NCI-H1930 (cell line): ENCODE measurements around the gene ENTPD6.

ENCODE experiments used
- DNase-seq, 2 experiments: peaks; one replicate each; lab custom pipeline; 2025; lab: John Stamatoyannopoulos, UW

The ENTPD6 gene

DNA sequence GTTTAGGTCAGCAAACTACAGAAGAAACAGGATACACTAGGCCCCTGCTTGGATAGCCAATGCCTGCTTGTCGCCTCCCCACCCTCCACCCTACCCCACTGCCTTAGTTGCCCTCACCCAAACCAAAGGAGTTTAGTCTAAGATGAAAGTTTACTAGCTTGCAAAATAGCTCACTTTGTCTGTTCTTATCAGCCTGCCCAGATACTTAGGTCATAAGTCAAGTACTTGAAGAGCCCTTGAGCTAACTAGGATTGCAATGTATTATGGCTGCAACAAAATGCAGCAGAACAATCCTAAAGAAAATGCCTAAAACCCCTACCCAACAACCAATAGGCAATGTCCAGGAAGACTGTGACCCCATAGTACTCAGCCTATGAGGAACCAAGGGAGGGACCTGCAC, 7.3 kb upstream of the ENTPD6 start:
- DNase-seq, result no peak

DNA sequence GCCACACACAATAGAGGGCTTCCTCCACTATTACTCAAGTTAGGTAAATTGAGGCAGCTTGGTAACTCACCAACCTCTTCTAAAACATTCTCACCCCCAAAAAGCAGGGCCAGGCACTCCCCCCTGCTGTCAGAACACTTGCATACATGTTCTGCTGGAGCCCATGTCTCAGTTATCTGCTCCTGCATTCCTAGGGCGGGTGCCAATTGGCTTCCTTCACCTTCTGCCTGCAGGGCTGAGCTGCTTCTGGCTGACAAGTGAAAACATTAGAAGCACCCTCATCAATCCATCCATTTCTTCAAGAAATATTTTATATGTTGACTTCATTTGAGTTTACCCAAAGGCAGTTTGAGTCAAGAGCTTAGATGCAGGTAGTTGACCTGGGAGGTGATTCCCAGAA, 4.5 kb upstream of the ENTPD6 start:
- DNase-seq, result no peak

DNA sequence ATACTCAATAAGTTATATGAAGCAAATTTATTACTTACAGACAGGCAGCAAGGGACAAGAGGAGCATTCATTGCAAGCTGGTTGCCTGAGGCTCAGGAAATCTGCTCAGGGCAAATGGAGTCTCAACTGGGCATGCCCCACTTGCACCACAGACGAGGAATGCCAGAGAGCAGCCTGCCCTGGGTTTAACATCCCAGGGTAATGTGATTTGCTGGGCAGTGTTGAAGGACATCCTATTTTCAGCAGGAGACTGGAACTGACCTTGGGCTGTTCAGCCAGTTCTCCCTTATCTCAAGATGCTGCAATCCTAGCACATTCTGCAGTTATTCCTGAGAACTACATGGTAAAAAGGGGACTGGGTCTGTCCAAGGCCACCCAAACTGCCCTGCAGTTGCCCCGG, 3.8 kb upstream of the ENTPD6 start:
- no peak for DNase-seq

DNA sequence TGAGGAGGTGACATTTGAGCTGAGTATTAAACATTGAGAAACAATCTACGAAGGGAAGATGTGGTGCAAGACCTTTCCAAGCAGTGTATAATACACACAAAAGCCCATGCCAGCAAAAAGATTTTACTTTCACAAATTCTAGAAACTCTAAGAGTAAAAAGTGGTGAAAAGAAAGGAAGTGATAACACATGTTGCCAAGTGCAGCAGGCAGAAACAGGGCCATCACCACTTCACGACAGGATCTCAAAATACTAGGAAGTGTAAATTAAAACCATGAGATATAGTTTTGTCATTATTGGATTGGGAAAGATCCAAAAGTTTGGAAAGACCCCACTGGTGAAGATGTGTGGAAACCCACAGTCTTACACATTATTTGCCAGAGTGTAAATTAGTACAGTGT, 1.7 kb upstream of the ENTPD6 start:
- DNase-seq, result no peak

DNA sequence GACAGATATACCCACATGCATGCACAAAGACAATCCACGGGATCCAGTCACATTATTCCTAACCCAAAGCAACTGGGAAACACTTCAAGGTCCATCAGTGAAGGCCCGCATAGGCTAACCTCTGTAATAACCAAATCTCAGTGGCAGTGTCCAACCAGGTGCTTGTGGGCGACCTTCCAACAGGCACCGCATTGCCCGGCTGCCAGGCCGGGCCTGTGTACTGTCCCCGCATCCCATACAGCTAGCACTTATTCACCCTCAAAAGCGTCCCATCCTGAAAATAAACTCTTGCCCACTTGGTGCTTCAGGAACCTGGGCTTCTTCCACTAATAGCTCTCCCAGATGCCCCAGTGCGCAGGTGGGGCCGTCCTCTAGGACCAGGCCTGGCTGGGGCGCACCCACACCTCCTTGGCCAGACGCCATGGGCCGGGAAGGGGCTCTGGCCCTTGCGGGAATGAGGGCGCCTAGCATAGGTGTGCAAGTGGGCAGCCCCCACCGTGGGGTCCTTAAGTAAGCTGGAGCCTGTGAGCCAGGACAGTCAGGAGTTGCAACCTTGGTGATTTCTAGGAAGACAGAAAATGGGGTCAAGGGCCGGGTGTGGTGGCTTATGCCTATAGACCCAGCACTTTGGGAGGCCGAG, 1.1 kb upstream of the ENTPD6 start:
- no peak for DNase-seq

DNA sequence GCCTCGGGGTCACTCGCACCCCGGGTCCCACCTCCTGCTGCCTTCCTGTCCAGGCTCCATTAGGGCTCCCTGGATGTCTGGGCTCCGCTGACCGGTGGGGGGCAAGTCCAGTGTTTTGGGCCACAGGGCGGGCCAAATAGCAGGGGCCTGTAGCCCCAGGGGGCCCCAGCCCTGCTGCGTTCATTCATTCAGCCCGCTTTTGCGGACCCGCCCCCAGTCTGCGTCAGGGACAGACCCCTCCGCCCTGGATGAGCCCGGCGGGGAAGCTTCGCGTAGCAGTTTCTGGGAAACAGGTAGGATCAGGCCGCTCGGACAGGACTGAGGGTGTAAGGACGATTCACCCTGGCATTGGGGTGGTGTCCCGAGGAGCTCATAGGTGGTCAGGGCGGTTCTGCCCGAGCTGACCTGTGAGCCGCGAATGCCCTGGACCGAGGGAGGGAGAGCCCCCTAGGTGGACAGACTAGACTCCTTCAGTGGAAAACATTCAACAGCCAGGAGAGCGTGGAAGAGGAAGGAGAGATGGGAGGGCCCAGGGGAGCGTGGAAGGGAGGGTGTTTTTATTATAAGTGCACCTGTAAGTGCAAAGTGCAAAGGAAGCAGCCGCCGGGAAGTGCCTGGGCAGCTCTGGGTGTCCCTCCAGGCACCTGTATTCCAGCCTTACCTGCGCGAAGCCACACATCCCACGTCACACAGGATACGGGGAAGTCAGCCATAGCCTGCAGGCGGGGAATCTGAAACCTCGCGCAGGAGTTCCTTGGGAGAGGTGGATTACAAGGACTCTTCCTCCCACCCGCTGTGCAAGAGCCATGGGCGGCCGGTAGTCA, 662 bp downstream of the ENTPD6 start:
- peak in 1 of 2 experiments; percentile 19 for DNase-seq

DNA sequence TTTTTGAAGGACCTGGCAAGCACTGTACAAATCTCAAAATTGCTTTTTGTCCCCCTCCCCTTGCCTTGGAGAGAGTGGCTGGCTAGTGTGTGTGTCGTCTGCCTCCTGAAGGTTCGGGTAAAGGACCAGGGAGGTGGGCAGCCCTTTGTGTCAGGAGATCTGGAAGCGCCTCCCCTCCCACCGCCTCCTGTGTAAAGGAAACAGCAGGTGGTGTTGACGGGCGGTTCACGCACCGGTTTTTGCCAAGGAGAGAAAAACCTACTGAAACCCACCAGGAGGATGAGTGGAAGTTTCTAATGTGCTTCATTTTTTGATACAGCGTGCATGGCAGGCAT, 1.2 kb downstream of the ENTPD6 start:
- DNase-seq, result no peak

DNA sequence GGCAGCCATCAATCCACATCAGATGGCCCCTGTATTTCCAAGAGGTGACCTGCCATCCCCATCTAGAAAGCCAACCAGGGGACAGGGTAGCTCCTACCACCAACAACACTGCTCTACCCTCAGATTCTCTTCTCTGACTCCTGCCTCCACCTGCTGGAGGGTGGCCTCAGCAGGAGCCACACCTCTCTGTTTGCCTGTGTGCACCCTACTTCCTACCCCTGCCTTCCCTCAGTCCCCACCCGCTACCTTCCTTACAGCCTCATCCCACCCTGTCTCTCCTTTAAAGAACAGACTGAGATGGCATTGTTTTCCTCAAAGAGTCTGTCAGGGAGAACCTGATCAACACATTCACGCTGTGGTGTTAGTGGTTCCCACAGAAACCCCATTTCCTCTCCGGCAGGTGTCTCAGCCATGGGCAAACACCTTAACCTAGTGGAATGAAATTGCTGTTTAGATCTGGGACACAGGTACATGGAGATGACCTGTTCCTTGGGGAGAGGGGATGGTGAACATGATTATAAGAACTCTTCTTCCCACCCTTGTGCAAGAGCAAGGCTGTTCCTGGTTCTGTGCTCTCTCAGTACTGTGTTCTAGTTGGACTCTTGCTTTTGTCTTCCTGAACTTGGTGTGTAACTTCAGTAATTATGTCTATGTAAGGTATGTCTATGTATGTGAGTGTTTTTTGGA, 1.8 kb downstream of the ENTPD6 start:
- no peak for DNase-seq

DNA sequence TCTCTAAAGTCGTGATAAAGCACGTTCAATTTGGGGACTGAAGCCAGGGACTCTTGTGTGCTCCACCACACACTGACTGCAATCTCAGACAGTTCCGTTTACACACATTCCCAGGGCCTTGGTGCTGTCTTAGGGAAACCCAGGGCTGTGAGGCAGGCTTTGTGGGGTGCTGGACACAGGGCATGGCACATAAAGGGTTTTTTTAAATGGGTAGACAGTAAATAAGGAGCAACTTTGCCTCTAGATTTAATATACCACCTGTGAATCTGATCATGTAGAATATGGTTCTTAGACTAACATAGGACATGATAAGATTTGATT, 2.3 kb downstream of the ENTPD6 start:
- no peak for DNase-seq

DNA sequence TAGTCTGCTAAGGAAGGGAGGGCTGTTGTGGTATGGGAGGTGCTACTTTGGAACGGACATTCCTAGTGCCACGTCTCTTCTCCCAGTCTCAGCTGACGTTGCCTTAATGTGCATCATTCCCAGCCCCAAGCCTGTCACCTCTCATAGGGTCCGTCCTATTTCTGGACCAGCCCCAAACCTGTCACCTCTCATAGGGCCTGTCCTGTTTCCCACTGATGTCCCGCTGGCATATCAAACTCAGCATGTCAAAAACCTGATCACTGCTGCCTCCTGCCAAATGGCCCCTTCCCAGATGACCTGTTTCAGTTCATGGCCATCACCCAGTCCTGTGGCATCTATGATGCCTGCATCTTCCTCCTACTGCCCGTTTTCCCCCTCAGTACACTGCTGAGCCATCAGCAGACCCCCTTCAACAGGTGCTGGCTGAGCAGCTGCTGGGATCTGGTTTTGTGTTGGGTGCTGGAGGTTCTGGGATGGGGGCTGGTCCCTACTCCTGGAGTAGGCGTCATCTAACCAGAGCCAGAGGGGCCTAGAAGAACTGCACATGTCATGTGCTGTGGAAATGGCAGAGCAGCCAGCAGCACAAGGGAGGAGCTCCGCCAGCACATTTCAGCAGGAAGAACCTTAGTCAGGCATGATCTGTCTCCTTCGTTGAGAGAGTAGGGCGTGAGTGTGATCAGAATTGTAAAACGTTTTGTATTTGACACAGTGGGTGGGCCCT, 3.3 kb downstream of the ENTPD6 start:
- DNase-seq, result no peak

DNA sequence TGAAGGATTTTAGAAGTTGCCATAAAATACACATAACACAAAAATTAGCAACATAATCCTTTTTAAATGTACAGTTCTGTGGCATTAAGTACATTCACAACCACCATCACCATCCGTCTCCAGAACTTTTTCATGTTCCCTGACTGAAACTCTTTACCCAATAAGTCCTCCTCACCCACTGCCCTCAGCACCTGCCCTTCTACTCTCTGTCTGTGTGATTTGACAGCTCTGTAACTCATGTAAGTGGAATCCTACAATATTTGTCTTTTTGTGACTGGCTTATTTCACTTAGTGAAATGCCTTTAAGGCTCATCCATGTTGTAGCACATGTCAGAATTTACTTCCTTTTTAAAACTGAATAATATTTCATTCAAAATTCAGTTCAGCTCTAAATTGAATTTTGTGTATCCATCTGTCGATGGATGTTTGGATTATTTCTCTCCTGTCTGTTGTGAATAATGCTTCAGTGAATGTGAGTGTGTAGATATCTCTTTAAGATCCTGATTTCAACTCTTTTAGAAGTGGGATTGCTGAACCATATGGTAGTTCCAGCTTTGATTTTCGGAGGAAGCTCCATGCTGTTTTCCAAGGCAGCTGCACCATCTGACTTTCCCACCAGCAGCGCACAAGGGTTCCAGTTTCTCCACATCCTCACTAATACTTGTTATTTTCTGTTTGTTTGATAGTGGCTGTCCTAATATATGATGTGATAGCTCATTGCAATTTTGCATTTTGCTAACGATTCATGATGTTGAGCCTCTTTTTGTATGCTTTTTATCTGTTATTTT, 4.2 kb downstream of the ENTPD6 start:
- DNase-seq, result no peak

DNA sequence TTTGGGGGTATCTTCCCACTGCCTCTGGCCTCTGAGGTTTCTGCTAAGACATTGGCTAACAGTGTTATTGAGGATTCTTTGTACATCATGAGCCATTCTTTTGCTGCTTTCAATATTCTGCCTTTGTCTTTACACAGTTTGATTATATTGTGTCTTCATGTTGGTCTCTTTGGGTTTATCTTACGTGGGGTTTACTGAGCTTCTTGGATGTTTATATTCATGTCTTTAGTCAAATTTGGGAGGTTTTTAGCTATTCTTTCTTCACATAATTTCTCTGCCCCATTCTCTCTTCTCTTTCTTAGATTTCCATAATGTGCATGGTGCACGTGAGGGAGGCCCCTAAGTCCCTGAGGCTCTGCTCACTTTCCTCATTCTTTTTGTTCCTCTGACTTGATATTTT, 7.6 kb downstream of the ENTPD6 start:
- DNase-seq, result no peak

DNA sequence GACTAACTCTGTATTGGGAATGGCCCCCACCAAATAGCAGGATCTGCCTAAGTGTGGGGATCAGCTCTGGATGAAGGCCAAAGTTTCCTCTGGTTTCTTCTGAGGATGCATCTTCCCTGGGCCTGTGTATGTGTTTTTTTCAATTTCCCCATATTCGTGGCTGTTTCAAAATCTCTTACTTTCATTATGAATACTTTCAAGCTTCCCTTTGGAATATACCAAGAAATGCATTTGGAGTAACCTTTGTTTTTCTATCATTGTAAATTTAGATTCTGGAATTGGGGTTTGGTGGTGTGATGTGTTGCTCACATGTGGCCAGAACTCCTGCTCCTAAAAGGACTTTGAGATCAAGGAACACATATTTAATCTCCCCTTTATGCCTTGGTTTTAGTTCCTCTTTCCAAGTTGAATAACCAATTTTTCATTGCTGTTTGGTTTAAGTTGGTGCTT, 8.4 kb downstream of the ENTPD6 start:
- no peak for DNase-seq

DNA sequence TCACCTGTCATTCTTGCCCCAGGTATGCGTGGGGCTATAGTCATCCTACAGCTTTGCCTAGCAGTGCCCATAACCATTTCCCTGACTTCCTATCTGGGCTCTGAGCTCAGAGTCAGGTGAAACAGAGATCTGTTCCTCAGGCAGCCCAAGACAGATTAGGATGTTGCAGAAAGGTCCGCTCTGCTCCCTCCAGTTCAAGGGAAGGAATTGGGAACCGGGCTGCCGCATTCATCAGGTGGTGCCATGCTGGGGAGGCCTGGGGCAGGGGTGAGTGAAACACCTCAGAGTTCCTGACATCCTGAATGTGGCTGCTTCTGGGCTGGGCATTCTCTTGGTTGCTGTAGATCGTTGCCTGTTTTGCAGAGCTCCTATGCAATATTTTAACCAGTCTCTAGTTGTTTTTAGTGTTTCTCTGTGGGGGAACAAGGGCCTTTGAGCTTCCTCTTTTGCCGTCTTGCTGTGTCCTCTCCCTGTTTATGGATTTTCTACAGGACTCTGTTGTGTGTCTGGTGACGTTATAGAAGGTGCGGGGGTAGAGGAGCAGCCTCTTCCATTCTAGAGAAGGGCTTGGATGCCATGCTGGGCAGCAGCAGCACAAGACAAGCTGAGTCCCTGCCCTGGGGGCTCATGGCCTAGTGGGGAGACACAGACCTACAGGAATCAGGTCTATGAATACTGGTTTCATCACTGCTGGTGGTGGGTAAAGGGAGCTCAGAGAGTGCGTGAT, 9.2 kb downstream of the ENTPD6 start:
- no peak for DNase-seq

DNA sequence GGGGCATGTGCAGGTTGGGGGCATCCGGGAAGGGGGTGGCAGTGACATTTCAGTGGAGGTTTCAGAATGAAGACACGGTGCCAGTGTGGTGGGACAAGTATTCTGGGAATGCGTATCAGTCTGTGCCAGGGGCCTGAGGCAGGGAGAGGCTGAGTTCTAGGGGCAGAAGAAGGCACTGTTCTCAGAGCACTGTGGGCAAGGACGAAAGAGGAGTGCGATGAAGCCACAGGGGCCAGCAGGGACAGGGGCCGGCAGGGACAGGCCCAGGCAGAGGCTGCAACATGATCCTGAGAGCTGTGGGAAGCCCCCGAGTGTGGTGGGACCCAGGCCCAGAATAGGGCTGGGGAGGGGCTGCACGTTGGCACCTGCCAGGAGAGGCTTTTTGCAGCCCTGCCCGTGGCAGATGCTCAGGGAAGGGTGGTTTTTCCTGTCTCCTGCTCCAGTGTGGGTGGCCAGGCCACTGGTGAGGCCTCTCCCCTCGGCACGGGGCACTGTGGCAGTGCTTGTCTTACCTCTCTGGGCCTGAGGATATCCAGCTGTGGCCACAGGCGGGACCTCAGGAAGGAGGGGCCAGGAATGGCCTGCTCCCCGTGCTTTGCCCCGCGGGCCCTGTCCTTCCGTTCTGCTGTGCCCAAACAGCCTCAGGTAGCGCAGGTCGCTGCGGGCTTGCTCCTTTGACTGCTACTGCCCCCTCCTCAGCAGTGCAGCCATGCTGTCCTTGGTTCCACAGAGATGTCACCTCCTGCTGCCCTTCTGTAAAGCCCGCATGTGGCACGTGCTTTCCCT, 10.0 kb downstream of the ENTPD6 start:
- DNase-seq, result no peak

DNA sequence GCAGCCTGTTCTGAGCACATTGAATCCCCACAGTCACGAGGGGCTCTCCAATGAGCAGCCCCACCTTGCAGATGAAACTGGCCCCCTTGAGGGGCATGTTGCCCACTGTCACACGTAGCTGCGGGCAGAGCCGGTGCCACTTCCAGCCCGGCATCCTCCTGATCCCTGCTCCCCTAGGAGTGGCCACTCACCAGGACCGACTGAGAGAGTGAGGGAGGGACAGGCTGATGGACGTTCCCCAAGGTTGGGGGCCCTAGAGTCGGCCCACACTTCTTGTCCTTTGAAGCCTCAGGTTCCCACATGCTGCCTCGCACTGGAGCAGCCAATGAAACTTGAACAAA, 10.5 kb downstream of the ENTPD6 start:
- no peak for DNase-seq

DNA sequence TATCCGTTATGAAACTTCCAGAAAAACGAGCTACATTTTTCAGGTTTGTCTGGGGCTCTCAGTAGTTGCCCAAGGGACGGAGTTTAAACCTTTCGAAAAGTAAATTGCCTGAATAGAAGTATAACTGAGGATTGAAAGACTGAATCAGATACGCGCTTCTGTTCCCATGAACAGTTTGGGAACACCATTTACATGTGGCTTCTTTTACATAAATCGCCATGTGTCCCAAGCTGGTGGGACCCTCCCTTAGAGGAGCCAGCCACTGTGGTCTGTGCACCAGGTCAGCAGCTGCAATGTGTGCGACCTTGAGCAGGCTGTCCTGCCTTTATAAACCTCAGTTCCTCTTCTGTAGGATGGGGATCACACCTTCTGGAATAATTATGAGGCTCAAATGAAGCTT, 11.0 kb downstream of the ENTPD6 start:
- no peak for DNase-seq

DNA sequence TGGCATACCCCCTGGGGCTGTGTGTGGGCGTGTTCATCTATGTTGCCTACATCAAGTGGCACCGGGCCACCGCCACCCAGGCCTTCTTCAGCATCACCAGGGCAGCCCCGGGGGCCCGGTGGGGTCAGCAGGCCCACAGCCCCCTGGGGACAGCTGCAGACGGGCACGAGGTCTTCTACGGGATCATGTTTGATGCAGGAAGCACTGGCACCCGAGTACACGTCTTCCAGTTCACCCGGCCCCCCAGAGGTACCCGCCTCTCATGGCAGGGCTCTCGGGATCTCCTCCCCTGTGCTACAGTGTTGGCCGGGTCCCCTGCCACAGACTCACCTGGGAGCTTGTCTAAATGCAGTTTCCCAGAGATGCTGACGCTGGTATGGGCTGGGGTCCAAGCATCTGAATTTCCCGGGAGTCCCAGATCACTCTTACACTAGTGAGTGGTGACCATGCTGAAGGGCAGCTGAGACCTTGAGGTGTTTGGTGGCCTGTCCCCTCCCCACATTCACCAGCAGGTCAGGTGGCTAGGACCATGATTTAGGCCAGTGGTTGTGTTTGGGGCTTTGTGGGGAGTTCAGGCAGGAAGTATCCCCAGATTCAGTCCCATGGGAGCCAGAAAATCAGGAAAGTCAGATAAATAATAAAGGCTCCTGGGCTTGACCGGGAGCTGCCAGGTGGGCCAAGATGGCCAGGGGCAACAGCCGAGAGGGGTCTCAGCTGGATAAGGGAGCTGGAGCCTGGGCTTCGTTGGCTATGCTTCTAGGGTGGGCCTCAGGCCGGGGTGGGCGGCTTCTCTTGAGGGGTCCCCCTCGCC, 11.8 kb downstream of the ENTPD6 start:
- no peak for DNase-seq

DNA sequence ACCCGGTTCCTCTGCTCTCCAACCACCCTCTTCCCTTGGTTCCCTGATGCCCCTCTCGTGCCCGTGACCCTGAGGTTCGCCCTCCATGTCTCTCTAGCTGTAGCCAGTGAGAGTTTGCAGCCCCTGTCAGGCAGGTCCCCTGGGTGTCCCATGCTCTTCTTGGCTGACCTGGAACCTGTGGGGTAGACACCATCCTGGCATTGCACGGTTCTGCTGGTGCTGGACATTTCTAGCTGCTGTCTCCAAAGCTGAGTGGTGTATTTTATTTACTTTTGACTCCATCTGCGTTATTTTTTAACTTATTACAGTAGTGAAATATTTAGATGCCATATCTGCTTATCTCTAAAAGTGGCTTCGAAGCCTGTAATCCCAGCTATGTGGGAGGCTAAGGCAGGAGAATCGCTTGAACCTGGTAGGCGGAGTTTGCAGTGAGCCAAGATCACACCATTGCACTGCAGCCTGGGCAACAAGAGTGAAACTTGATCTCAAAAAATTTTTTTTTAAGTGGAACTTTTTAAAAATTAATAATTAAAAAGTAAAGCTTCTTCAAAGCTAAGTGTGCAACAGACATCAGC, 12.5 kb downstream of the ENTPD6 start:
- DNase-seq, result no peak
